ENCODE data around the gene ARFIP2. TPM values are rescaled to one million over a fixed set of nuclear protein-coding genes. Genes with fewer than 3 reads are reported as not detected.

Gene ARFIP2
- total and polyA plus RNA-seq, 10 of the 15 experiments (the other 5 are each of a cell fraction or from before 2014, with no cell fraction given) = 11.7 to 59.8 (median 48.0) TPM

GRCh38 chr11:6474413-6474792 lies 6.7 kb downstream of the ARFIP2 start (continued):
- no peak for TF ChIP-seq REST (IDR thresholded peaks at IDR 0.05; ENCODE audit: low read depth, low read length)
- TF ChIP-seq RELB (IDR thresholded peaks at IDR 0.05; ENCODE audit: low read depth) = no peak
- TF ChIP-seq BCL11A (IDR thresholded peaks at IDR 0.05; ENCODE audit: low read depth, low read length) = no peak
- TF ChIP-seq MYB (IDR thresholded peaks at IDR 0.05; ENCODE audit: borderline replicate concordance, low read depth, low read length) = no peak
- TF ChIP-seq NKRF (conservative IDR thresholded peaks at IDR 0.05) = no peak
- TF ChIP-seq USF1 (IDR thresholded peaks at IDR 0.05; ENCODE audit: borderline replicate concordance, extremely low read length, insufficient read depth, low read depth, low read length) = no peak
- no peak for TF ChIP-seq IKZF2 (IDR thresholded peaks at IDR 0.05)
- no peak for TF ChIP-seq GATAD2B (conservative IDR thresholded peaks at IDR 0.05; ENCODE audit: low read depth)
- TF ChIP-seq IRF3 (IDR thresholded peaks at IDR 0.05) = no peak
- TF ChIP-seq BCL3 (IDR thresholded peaks at IDR 0.05; ENCODE audit: borderline replicate concordance, insufficient read depth, low read depth, low read length, poor library complexity, severe bottlenecking) = no peak

Data from GM12878 (cell line).